ENCODE data around the gene MRPS16.

The MRPS16 gene

GRCh38 chr10:73225518-73225917 is 26.9 kb downstream of the MRPS16 start:
- TF ChIP-seq CTCF (conservative IDR thresholded peaks at IDR 0.05; ENCODE audit: low read depth, low read length) = no peak
- no peak for DNase-seq (ENCODE audit: low read depth)

DNA sequence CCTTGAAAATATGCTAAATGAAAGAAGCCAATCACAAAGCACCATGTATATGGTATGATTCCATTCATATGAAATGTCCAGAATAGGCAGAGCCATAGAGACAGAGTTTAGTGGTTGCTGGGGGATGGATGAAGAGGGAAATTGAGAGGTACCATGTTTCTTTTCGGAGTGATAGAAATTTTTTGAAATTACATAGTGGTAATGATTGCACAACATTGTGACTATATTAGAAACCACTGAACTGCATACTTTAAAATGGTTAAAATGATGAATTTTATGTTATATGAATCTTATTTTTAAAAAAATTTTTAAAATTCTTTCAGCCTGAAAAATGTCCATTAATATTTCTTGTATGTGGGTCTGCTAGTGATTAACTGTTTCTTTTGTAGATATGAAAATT is 31.5 kb downstream of the MRPS16 start:
- TF ChIP-seq CTCF (conservative IDR thresholded peaks at IDR 0.05; ENCODE audit: low read depth, low read length) = no peak
- no peak overlapping the region for H3K4me3 ChIP-seq (ENCODE audit: low read depth, low read length)
- no peak for DNase-seq (ENCODE audit: low read depth)

More at GRCh38 chr10:73225518-73225917, 26.9 kb downstream of the MRPS16 start:
- no peak overlapping the region for H3K4me3 ChIP-seq (ENCODE audit: low read depth, low read length)

GRCh38 chr10:73219384-73219783 is 33.1 kb downstream of the MRPS16 start:
- H3K4me3 ChIP-seq (ENCODE audit: low read depth, low read length) = no peak overlapping the region
- TF ChIP-seq CTCF (conservative IDR thresholded peaks at IDR 0.05; ENCODE audit: low read depth, low read length) = no peak
- no peak for DNase-seq (ENCODE audit: low read depth)

DNA sequence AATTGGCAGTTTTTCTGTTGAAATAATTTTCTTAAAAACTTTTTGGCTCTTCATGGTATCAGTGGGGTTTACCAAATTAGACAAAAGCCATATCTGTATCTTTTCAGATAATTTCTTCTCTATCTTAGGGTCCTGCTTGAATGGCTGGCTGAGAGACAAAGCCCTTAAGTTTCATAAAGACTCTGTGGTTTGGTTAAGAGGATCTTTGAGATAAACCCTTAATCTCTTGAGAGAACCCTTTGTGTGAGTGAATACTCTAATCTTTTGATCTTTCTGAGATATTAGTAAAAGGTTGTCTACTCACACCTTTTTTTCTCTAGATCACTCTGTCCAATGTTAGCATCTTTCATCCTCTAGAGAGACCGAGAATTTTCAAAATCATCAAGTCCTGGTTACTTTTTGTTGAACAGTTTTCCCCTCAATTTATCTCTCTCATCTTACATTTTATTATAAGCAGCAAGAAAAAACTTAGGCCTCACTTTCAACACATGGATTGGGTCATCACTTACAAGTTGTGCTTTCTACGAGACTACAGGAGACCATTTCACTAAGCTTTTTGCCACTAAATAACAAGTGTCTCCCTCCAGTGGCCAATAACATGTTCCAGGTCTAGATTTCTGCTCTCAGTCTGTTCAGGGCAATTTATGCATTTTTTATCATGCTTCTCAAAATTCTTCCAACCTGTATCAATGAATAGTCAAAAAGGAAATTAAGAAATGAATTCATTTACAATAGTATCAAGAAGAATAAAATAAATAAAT is 33.8 kb downstream of the MRPS16 start:
- peak; percentile 68 for DNase-seq (ENCODE audit: low read depth)
- peak; percentile 65 for TF ChIP-seq CTCF (conservative IDR thresholded peaks at IDR 0.05; ENCODE audit: low read depth, low read length)
- no peak overlapping the region for H3K4me3 ChIP-seq (ENCODE audit: low read depth, low read length)

- TF ChIP-seq CTCF (conservative IDR thresholded peaks at IDR 0.05; ENCODE audit: low read depth, low read length) = no peak
- no peak for DNase-seq (ENCODE audit: low read depth)
- no peak overlapping the region for H3K4me3 ChIP-seq (ENCODE audit: low read depth, low read length)
These were observed 34.8 kb downstream of the MRPS16 start for GRCh38 chr10:73217628-73218027.

- no peak for TF ChIP-seq CTCF (conservative IDR thresholded peaks at IDR 0.05; ENCODE audit: low read depth, low read length)
- no peak overlapping the region for H3K4me3 ChIP-seq (ENCODE audit: low read depth, low read length)
- no peak for DNase-seq (ENCODE audit: low read depth)
These were observed 36.7 kb downstream of the MRPS16 start for GRCh38 chr10:73215749-73216148.

All from choroid plexus epithelial cell (primary cell).